NCI-H1436 treated with DMSO at 0.1 percent for 48 hours (cell line): ENCODE measurements around the gene ITGBL1.

Experiments used
- DNase-seq: peaks from one replicate; lab custom pipeline; 2025; lab: John Stamatoyannopoulos, UW

The ITGBL1 gene

DNA sequence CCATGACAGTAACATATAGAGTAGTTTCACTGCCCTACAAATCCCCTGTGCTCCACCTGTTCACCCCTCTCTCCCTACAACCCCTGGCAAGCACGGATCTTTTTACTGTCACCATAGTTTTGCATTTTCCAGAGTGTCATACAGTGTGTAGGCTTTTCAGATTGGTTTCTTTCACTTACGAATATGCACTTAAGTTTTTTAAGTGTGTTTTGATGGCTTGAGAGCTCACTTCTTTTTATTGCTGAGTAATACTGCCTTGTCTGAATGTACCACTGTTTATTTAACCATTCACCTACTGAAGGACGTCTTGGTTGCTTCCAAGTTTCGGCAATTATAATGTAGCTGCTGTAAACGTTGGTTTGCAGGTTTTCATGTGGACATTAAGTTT is 175.1 kb downstream of the ITGBL1 start:
- DNase-seq = no peak

DNA sequence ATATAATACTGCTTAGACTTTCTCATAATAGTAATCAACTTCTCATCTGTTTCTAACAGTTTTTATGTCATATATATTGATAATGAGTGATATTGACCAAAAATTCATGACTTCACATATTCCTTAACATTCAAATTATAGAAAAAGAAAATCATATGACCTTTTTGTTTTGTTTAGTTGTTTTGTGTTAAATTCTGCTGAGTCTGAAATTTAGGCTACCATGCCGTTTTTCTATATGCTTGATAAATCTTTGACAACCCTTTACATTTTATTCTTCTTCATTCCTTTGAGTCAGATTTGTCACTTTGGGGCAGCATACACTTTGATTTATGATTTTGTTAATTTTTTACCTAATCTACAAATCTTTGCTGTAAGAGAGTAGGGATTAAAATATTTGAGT is 176.4 kb downstream of the ITGBL1 start:
- no peak for DNase-seq

DNA sequence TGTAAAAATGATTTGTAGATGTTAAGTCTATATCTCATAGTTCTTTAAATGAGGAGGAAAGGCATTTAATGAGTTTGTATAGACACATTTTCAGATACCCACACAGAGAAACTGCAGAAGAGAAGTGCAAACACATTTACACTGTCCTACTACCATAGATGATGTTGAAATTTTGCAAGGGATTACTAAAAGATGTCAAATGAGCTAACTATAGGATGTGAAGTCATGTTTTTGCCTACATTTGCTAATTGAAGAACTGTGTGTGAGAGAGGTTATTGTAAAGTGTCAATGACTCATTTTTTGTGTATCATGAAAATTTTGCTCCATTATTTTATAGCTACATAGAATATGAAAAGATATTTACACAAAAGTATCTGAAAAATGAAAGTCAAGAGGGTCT is 178.9 kb downstream of the ITGBL1 start:
- DNase-seq = no peak

DNA sequence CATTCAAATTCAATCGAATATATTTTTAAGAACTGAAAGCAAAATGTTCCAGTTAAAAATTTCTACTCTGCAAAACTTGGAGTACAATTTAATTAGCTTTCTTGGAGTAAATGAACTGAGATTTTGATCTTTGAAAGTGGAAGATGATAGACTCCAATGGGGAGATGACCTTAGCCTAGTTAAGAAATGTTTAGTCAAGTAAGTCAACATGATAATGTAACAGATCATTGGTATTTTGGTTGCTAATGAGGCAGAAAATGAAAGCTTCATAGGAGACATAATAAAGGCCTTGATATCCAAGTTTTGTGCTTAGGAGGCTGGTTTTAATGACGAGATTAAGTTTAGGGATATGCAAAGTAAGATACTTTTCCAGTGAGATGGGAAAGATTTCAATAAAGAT is 181.7 kb downstream of the ITGBL1 start:
- DNase-seq = no peak

DNA sequence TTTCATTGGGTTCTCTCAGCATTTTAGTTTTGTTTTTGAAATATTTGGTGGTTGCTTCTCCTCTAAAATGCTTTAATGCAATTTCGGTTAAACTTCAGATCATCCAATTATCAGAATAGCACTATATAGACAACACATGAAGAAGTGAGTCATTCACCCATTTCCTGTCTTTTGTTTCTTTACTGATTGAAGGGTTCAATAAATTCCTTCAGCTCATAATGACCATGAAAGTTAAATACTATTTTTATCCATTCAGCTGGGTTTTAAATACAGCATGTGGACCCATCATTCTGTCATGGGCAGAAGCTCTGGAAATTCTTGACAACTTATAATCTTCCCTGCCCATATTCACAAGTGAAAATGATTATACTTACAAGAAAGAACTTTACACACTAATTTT is 187.2 kb downstream of the ITGBL1 start:
- no peak for DNase-seq

DNA sequence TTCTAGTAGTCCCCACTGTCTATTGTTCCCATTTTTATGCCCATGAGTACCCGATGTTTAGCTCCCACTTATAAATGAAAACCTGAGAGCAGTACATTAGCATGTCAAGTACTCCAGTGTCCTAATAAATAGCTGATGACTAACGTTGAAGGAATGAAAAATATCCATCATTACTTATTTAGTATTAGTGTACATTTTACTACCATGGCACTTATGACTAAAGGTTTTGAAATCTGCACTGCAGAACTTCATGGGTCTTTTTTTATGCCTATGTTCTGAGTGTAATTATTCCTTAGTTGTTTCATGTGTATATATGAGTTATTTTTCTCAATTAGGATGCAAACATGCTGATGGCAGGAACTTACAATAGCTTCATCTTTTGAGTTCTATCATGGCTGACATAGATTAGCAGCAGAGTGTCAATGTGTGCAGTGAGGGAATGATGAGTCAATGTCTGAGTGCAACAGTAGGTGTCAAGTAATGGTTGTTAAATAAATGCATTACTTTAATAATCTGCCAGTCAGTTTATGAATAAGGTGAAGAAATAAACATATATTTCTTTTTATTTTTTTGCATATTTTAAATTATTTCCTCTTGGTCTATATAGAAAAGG is 188.4 kb downstream of the ITGBL1 start:
- DNase-seq = no peak

DNA sequence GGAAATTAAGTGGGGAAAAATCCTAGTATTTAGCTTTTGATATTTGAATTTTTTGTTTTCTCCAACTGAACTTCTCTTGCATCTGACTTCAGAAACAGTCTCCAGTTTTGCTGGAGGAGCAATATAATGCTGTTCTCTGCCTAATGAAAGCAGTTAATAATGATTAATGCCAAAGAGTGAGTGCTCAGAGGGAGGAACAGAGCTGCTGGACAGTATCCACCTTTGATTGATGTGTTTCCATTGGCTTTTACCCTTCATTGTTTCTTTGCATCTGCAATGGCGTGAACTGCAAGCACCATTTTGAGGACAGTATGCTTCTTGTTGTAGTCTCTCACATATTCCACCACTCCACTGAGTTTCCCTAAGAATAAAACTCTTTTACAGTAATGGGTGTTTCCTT is 193.4 kb downstream of the ITGBL1 start:
- no peak for DNase-seq

DNA sequence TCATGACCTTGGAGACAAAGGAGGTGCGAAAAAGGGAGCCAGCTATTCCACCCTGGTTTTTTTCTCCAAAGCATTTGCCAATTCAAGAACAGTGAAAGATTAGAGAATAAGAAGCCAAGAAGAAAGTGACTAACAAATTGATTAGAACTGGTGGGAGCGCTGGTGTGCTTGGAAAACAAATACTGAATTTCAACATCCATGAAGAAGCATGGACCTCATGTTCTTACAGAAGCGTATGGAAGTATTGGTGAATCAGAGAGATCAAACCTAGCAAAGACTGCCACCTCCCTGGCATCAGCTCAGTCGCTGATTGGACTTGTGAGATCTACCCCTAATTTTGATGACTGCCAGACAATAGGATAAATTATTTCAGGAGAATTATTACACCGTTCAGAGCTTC is 195.3 kb downstream of the ITGBL1 start:
- DNase-seq = no peak

DNA sequence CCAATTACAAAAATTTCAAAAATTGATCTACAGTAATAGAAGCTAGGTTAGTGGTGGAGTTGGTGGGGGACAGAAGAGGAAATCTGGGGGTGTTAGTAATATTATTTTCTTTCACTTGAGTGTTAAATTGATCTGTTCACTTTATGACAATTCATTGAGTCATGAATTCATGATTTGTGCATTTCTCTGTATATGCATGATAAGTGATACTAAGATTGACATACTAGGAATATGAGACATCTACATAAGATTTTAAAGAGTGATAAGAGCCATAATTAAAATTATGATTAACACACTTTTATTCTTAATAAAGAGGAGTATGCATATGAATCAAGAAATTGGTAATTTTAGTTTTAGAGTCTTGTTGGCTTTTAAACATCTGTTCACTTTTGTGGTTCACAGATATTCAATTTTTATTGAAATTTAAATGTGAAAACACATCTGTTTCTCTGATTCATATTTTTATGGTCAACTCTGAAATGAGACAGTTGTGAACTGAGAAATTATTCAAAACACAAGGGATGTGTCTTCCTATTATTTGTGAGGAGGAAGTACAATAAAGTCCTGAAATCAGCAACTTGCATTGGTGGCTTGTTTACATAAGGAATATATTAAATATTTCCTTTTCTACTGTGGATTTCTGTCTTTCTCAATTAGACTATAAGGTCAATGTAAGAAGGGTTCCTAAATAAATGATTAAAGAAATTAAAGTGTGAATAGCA is 196.5 kb downstream of the ITGBL1 start:
- DNase-seq = no peak

DNA sequence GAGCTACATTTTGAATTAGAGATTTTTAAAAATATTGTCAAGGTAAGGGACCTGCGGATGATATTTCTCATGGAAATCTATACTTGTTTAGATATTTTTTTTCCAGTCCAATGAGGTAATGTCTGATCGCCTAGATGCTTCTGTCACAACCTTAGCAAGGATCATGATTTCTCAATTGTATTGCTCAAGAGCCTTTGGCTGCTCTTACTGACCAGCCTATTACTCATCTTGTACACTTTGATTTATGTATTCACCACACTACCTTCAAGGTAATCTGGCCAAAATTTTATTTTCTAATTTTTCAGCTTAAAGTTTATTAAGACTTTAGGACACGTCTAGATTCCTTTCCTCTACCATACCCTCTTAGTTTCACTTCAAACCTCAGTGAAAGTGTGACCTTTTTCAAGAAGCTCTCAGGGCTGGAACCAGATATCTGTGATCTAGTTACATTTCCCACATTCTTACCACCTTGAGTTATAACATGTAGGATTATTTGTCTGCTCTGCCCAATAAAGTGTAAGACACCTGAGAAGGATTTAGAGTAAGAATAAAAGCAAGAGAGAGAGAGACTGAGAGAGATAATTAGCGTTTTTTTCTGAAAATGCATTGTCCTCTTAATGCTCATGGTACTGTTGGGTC is 197.1 kb downstream of the ITGBL1 start:
- no peak for DNase-seq

DNA sequence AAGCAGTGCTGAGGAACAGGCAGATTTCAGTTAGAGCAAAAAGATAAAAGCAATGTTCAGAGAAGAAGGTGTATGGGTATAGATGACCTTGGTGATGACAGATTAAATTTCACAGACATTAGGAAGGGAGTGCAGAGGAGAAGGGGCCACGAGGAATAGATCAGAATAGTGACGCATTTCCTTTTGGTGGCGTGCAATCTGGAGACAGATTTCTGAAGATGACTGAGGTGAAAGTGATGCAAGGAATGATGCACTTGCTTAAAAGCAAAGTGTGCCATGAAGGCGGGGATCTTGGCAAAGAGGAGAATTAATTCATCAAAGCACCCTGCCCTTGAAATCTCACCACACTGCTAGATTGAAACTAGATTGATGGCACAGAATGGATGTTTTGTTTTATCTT is 202.4 kb downstream of the ITGBL1 start:
- no peak for DNase-seq

DNA sequence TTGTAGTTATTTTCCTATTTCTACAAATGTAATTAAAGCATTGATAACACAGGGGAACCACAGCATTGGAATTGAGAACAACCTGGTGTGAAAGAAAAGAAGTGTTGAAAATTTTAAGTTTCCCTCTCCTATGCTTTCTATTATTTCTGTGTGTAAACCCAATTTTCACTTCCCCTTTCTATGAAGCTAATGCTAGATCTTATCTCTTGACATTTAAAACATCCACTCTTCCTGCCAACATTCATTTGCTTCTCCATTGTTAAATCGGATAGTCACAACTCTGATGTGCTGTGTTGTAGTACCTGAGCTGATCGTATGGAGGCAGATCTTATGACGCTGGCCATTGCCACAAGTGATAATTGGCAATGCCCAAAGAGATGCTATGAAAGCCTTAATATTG is 203.0 kb downstream of the ITGBL1 start:
- no peak for DNase-seq

DNA sequence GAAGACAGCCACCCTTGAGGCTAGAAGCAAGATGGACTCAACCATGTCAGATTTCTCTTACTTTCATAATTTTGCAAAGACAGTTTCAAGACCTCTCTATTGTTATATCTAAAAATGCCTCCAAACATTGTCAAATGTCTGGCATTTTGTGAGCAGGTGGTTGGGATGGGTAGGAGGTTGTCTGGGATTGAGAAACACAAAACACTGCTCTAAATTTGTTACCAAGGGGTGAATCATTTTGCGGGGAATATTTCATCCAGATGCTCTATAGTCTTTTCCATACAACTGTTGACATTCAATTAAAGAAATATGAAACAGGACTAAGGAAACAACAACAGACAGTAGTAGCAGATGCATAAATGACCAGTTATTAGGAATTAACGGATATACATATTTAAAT is 208.2 kb downstream of the ITGBL1 start:
- no peak for DNase-seq

DNA sequence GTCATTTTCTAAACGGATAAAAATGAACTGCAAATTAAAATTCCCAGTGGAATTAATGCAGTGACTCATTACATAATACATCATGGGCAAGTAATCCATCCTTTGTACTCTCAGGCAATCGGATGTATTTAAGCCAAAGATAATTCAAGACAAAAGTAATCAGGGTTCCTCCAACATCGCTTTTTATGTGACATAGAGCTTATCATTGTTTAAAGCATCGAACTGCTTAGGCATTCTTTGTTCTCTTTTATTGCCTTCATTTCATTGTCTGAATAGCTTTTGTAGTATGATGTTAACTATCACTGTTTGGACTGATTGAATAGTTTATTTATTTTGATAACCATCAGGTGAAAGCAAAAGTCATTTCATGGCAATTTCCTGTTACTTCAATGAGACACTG is 209.4 kb downstream of the ITGBL1 start:
- peak; percentile 22 for DNase-seq

DNA sequence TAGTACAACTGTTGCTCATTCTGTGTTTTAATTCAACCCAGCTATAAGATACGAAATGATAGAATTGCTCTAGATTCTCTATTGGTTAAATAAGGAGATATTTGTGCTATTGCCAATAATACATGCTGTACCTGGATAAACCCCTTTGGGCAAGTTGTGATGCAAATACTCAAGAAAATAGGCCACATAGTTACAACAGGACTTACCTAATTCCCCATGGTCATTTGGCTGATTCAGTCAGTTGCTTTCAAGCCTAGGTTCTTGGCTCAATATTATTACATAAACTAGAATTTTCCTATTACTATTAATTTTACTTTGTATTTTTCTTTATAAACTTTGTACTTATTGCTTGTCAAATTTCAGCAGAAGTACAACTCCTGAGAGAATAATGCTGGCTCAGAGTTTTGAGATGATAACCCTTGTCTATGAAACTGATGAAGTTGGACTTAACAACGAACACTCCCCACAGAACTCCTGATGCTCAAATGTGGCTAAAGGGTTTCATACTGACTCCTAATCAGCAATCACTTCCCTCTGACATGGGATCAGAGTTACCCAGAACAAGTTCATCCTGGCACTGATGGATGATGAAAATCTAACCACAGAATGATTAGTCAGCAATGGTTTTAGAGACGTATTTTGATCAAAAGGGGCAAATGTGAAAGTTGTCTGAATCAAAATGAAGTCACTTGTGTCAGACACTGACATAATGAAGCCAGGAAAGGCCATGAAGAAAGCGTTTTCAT is 221.1 kb downstream of the ITGBL1 start:
- DNase-seq = no peak

DNA sequence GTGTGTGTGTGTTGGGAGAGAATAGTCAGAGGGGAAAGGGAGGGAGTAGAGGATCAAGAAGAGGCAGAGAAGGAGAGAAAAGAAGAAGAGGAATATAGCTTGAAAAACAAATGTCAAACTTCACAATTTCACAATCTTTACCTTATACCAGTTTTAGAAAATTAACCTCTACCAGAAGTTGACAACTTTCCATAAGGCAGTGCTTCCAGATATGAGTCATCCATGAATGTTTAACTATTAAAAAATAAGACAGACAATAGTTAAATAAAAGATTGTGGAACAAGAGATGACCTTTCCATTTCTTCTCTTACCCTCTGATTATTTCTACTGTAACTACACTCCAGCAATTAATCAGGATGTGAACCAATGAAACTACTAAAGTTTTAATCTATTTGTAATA is 229.4 kb downstream of the ITGBL1 start:
- DNase-seq = no peak

DNA sequence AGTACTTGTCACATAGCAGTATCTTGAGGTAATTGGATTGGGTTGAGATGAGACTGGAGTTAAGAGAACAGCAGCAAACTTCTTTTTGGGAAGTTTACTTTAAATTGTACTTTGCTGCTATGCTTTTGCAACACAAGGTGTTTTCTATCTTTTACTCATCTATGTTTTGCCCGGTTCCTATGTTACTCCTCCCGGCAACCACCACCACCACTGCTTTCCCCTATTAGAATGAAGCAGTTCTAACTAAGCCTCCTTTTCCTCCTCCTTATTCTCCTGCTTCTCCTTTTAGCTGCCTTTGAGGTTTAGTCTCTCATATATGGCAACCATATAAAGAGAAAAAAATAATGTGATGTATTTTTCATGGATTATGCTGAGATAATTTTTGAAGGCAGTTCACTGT is 233.5 kb downstream of the ITGBL1 start:
- DNase-seq = no peak

DNA sequence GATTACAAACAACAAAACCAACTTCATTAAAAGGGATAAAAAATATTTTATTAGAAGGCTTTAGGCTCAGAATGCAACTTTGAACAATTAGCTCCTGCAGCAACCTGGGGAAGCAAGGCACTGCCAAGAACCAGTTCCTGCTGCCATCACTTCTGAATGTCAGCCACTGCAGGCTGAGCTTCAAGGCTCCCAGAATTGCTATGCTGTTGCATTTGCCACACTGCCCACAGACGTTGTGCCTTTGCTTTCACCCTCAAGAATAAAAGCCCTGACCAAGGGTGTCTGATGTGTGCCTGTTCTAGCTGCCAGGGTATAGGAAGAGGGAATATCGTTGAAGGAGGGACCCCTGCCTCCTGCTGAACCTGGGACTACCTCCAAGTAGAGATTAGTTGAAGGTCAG is 238.4 kb downstream of the ITGBL1 start:
- no peak for DNase-seq

DNA sequence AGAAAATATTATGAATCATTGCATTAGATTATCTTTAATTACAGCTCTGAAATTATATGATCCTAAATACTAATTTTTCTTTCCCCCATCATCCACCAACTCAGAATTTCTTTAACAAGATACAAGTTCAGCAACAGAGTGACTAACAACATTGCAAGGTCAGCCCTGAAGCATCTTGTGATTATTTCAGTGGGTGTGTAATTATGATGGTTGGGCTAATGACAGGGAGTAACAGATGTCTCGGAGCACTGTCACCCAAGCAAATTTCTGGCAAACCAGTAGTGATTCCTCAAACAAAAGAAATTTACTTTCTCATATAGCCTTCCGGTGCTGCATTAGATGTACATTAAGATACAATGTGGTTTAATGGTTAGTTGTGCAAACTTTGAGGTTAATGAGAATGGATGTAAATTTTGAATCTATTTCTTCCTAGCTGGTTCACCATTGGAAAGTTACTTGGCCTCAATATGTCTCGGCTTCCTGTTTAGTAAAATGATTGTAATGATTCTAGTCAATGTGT is 238.9 kb downstream of the ITGBL1 start:
- DNase-seq = no peak

DNA sequence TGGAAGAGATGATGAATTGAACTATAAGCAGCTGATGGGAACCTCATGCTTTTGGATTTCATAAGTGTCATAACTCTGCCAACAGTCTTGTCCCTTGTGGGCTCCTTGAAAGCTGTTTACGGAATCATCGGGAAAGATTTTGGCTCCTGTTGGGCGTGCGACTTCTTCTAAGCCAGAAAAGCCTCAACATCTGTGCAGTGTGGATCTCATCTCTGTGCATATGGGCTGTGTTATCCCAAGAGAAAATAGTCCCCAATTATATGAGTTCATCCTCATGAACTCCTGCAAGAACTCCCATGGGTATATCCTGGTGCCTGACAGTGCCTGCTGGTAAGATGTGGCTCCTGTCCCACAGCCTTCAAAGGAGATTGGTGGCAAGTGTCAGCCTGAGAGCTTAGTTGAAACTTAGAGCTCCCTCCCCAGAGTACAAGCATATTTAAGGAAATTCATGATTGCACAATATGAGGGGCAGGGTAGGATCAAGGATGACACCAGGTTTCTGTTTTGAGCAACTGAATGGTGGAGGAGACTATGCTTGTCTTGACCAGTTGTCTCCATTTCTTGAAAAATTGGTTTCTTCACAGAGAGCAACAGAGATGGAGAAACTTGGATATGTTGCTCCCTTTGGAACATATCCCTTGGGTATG is 243.5 kb downstream of the ITGBL1 start:
- DNase-seq = no peak

DNA sequence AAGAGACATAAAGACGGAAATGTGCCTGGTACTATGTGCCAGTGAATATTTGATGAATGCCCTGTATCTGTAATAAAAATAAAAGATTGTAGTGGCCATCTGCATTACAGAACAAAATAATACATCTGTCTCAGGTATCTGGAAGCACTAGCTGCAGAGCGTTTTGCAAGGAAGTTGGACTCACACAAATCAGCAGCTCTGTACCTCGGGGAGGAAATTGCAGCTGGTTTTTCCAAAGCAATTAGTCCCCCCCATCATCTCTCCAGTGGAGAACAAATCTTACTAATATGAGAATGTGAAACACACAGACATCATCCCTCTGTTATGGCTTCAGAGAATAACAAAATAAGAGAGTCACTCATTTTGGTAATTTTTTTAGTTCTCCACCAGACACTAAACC is 245.3 kb downstream of the ITGBL1 start:
- no peak for DNase-seq

DNA sequence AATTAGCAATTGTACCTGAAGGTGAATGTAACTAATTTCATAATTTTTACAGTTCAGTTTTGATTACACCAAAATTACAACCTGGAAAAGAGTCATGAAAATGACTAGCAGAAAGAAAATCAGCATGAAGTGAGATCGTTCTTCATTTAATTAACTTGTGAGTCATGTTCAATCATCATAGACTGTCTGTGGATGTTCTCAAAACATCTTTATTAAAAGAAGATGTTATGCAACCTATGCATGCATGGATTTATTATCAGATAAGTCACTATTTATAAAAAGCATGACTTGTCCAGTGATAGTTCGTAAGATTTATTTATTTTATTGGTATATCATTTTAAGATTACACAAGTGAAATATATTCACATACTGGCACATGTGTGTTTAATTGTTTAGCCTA is 245.9 kb downstream of the ITGBL1 start:
- no peak for DNase-seq
